Panc1 (cell line): ENCODE data around the gene PPARD.

Experiments
- POLR2AphosphoS5 ChIP-seq: IDR thresholded peaks from 2 replicates; pipeline ENCODE4 v1.6.1; 2012; ENCODE audit warnings: mild to moderate bottlenecking, low read depth, low read length, moderate library complexity
- REST ChIP-seq, 2 experiments: IDR thresholded peaks; 2 replicates each; pipeline ENCODE4 v1.6.1; 2011 to 2012; ENCODE audit warnings: low read depth in 2 of 2, control low read depth in 1 of 2, low read length in 1 of 2, mild to moderate bottlenecking in 1 of 2, moderate library complexity in 1 of 2; ENCODE audit not compliant: insufficient read depth in 1 of 2
- SIN3A ChIP-seq: IDR thresholded peaks from 2 replicates; pipeline ENCODE4 v1.6.1; 2012; ENCODE audit warnings: low read depth, mild to moderate bottlenecking, low read length, moderate library complexity, borderline replicate concordance; ENCODE audit not compliant: insufficient read depth
- TCF7L2 ChIP-seq: IDR thresholded peaks from 2 replicates; pipeline ENCODE4 v1.6.1; 2011; ENCODE audit warnings: mild to moderate bottlenecking, low read depth, low read length, inconsistent platforms
- TF ChIP-seq, protein P1 (sequence below): fragments of 450-650 bp; IDR thresholded peaks from 2 replicates; pipeline ENCODE4 v1.5.1; 2017; ENCODE audit warnings: mild to moderate bottlenecking

DNA sequence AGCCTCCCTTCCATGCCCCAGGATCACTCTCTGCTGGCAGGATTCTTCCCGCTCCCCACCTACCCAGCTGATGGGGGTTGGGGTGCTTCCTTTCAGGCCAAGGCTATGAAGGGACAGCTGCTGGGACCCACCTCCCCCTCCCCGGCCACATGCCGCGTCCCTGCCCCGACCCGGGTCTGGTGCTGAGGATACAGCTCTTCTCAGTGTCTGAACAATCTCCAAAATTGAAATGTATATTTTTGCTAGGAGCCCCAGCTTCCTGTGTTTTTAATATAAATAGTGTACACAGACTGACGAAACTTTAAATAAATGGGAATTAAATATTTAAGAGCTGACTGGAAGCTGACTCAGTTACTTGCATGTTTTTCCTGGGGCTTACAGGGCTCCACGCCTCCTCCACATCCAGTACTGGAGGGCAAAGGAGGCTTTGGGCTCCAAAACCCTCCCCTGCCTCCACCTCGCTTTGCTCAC is 85.5 kb downstream of the PPARD start:
- TF ChIP-seq, protein P1, sequence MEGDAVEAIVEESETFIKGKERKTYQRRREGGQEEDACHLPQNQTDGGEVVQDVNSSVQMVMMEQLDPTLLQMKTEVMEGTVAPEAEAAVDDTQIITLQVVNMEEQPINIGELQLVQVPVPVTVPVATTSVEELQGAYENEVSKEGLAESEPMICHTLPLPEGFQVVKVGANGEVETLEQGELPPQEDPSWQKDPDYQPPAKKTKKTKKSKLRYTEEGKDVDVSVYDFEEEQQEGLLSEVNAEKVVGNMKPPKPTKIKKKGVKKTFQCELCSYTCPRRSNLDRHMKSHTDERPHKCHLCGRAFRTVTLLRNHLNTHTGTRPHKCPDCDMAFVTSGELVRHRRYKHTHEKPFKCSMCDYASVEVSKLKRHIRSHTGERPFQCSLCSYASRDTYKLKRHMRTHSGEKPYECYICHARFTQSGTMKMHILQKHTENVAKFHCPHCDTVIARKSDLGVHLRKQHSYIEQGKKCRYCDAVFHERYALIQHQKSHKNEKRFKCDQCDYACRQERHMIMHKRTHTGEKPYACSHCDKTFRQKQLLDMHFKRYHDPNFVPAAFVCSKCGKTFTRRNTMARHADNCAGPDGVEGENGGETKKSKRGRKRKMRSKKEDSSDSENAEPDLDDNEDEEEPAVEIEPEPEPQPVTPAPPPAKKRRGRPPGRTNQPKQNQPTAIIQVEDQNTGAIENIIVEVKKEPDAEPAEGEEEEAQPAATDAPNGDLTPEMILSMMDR, result no peak
- TF ChIP-seq TCF7L2 (no peak), SIN3A (no peak), REST (IDR thresholded peaks at IDR 0.05; ENCODE audit: insufficient read depth in 1 of 2, low read depth in 2 of 2, low read length in 1 of 2) (no peak), POLR2AphosphoS5 (no peak)
